IPS-11a (cell line): Measurements from ENCODE around the gene AOC3.
"Not testable (repeated sequence)": the region's sequence is repeated elsewhere in the genome, so short reads cannot be mapped to it uniquely, and the experiment has no call there.

ENCODE experiments used
- H3K4me3 ChIP-seq: one replicate; pipeline ENCODE4 v1.5.1; 2013; ENCODE audit warnings: low read depth, low read length, control low read depth

AOC3 gene

DNA sequence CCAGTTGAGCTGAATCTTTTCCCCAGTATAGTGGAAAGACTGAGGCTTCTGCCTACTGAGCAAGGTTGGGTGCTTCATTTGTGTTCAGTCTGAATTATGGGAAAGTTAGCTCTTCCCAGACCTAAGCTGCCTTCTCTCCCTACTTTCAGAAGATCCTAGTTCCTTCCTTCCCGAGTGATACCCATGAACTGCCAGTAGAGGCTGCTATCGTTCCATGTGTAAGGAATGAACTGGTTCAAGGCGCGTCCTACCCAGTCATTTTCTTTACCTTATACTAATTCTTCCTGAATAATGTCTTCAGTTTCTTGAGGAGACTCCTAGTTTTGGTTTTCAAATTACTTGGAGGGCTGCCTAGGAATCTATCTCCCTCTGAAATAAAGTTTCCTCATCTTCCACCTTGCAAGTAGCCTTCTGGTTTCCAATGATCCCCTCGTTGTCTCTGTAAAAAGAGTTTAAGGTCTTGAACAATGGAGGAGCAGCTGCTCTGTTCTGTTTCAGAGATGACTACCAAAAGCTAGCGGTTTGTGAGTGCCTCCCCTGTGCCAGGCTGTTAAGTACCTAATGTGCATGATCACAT, 7.6 kb upstream of the AOC3 start:
- H3K4me3 ChIP-seq = no peak overlapping the region

- H3K4me3 ChIP-seq = no peak within 1 kb of the TSS
These were observed 6.7 kb upstream of the AOC3 start, which contains the start of gene AOC2 for GRCh38 chr17:42844271-42844670. TSS of gene AOC2 (plus strand) at chr17:42844580. CDS start at chr17:42844627, 47 bp downstream.

GRCh38 chr17:42844761-42845555, 6.0 kb upstream of the AOC3 start:
- H3K4me3 ChIP-seq = no peak overlapping the region

- no peak overlapping the region for H3K4me3 ChIP-seq
These were observed 5.5 kb upstream of the AOC3 start for GRCh38 chr17:42845556-42845917.

GRCh38 chr17:42845918-42846593, 4.9 kb upstream of the AOC3 start:
- no peak overlapping the region for H3K4me3 ChIP-seq

GRCh38 chr17:42846594-42847280, 4.3 kb upstream of the AOC3 start:
- H3K4me3 ChIP-seq = no peak overlapping the region

GRCh38 chr17:42848093-42848492, 2.9 kb upstream of the AOC3 start:
- H3K4me3 ChIP-seq = no peak overlapping the region

- no peak overlapping the region for H3K4me3 ChIP-seq
These were observed 2.0 kb upstream of the AOC3 start for GRCh38 chr17:42849031-42849430.

GRCh38 chr17:42849451-42850181, 1.4 kb upstream of the AOC3 start:
- H3K4me3 ChIP-seq = no peak overlapping the region

GRCh38 chr17:42851371-42852240, 607 bp downstream of the AOC3 start:
- not testable (repeated sequence) for H3K4me3 ChIP-seq

GRCh38 chr17:42852351-42852750, 1.4 kb downstream of the AOC3 start:
- no peak overlapping the region for H3K4me3 ChIP-seq

GRCh38 chr17:42853004-42853403, 2.0 kb downstream of the AOC3 start:
- no peak overlapping the region for H3K4me3 ChIP-seq

GRCh38 chr17:42853597-42853967, 2.6 kb downstream of the AOC3 start:
- H3K4me3 ChIP-seq = no peak overlapping the region

- H3K4me3 ChIP-seq = no peak overlapping the region
These were observed 3.2 kb downstream of the AOC3 start for GRCh38 chr17:42853968-42854790.

- H3K4me3 ChIP-seq = no peak overlapping the region
These were observed 4.1 kb downstream of the AOC3 start for GRCh38 chr17:42855048-42855596.

- H3K4me3 ChIP-seq = not testable (repeated sequence)
These were observed 5.1 kb downstream of the AOC3 start for GRCh38 chr17:42856093-42856492.

DNA sequence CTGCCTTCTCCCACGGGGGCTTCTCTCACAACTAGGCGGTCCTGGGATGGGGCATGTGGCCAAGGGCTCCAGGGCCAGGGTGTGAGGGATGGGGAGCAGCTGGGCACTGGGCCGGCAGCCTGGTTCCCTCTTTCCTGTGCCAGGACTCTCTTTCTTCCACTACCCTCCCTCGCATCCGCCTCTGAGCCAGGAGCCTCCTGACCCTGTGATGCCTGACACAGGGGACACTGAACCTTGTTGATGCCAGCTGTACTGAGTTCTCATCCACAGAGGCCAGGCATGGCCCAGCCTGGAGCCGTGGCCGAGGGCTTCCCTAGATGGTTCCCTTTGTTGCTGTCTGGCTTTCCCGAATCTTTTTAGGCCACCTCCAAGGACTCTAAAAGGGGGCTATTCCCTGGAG, 5.5 kb downstream of the AOC3 start:
- H3K4me3 ChIP-seq = not testable (repeated sequence)

GRCh38 chr17:42857389-42857788, 6.4 kb downstream of the AOC3 start:
- no peak overlapping the region for H3K4me3 ChIP-seq

GRCh38 chr17:42865638-42866094, 14.7 kb downstream of the AOC3 start:
- H3K4me3 ChIP-seq = no peak overlapping the region
